NCI-H2196 (cell line): ENCODE measurements around the gene OR4F15.

Source experiments
- DNase-seq: peaks from one replicate; lab custom pipeline; 2025; ENCODE audit not compliant: unreplicated experiment; lab: John Stamatoyannopoulos, UW

Gene OR4F15

GRCh38 chr15:101803676-101804075 lies 8.3 kb upstream of the OR4F15 start:
- no peak for DNase-seq

DNA sequence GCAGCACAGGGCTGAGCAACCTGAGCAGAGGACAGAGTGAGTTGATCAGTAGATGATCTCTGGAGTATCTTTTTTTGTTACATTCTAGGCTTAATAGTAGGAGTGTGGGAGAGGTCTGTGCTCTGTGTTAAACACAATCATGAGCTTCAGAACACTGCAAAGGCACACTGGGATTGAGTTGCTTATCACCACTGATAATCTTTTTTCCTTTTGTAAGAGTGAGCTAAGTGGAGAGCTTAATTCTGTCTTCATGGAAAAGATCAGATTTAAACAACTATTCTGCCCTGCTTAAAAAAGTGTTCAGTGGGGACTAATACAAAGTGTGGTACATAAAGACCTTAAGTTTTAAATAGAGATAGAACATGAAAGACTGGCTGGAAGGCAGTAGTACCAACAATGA lies 7.6 kb upstream of the OR4F15 start:
- no peak for DNase-seq

GRCh38 chr15:101804941-101805340 lies 7.1 kb upstream of the OR4F15 start:
- no peak for DNase-seq

DNA sequence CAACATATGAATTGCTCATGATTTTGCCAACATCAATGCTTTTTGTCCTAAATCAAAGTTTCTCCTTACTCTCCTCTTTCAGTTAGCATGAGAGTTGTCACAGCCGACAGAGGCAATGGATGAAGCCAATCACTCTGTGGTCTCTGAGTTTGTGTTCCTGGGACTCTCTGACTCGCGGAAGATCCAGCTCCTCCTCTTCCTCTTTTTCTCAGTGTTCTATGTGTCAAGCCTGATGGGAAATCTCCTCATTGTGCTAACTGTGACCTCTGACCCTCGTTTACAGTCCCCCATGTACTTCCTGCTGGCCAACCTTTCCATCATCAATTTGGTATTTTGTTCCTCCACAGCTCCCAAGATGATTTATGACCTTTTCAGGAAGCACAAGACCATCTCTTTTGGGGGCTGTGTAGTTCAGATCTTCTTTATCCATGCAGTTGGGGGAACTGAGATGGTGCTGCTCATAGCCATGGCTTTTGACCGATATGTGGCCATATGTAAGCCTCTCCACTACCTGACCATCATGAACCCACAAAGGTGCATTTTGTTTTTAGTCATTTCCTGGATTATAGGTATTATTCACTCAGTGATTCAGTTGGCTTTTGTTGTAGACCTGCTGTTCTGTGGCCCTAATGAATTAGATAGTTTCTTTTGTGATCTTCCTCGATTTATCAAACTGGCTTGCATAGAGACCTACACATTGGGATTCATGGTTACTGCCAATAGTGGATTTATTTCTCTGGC lies 6.2 kb upstream of the OR4F15 start:
- DNase-seq: no peak

- no peak for DNase-seq
Observed at GRCh38 chr15:101807345-101807945, 4.6 kb upstream of the OR4F15 start.

DNA sequence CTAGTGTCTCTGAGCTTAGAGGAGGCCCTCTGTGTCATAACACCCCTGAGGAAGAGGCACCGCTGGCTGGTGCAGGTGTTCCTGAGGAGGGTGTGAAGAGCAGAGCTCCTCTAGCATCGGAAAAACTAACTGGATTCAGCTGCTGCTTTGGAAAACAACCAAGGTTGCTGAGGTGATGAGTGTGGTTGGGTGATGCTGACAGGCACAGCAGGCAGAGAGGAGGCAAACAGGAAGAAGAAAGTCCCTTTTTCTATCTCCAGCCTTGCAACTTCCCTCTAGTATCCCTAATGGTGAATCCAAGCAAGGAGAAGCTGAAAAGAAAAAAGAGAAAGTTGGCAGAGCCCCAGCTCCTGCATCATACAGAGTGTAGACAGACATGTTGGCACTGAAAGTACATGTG lies 3.8 kb upstream of the OR4F15 start:
- peak; percentile 42 for DNase-seq

GRCh38 chr15:101810456-101810855 lies 1.5 kb upstream of the OR4F15 start:
- DNase-seq: no peak

DNA sequence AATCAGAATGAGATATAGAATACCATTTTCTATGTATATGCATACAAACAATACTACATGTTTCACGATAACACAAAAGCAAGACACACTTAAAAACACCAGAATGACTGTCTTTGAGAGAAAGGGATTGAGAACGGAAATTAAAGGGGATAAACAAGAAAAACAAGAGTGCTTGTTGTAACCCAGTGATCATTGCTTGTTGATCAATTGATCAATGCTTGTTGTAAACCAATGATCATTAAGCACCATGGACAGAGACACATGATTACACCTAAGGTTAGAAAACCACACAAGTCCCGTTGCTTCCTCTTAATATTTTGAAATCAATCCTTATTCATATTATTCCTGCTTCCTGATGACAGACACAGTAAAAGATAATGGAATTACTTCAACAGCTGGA lies 1.1 kb upstream of the OR4F15 start:
- no peak for DNase-seq

- no peak for DNase-seq
Observed at GRCh38 chr15:101813803-101814534, 2.0 kb downstream of the OR4F15 start.

DNA sequence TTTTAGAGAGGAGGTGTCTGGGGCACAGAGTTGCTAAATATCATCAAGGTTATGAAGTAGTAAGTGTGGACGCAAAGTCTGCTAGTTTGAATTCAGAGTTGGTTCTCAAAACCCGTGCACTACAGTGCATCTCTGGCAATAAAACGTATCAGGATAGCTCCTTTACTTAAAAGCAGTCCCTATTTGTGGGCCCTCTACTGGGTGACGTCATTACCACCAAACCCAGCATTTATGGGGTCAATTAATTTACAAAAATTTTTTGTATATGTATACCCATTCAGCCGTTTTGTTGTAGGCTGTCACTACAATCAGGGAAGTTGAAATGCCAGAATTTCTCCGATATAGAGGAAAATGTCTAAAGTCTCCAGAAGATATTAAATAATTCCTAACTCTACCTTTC lies 8.8 kb downstream of the OR4F15 start:
- no peak for DNase-seq

- DNase-seq: no peak
Observed at GRCh38 chr15:101827257-101827656, 15.3 kb downstream of the OR4F15 start.

DNA sequence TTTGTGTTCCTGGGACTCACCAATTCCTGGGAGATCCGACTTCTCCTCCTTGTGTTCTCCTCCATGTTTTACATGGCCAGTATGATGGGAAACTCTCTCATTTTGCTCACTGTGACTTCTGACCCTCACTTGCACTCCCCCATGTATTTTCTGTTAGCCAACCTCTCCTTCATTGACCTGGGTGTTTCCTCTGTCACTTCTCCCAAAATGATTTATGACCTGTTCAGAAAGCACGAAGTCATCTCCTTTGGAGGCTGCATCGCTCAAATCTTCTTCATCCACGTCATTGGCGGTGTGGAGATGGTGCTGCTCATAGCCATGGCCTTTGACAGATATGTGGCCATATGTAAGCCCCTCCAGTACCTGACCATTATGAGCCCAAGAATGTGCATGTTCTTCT lies 16.8 kb downstream of the OR4F15 start:
- DNase-seq: no peak

DNA sequence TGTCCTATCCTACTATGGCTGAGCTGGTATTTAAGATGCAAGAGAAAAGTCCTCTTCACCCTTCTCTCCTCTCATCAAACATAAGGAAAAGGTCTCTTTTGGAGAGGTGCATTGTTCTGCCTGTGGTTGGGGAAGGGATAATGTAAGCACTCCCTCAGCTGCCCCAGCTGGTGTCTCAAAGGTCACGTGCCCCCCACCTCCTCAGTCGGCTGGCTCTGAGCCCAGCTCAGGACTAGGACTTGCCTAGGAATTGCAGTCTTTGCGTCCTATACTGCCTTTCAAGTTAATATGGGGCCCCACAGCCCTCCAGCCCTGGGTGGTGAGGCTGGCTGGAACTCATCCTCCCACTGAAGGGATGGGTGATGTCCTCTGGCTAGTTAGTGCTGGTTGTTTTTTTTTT lies 29.7 kb downstream of the OR4F15 start:
- no peak for DNase-seq

- DNase-seq: no peak
Observed at GRCh38 chr15:101844916-101845315, 32.9 kb downstream of the OR4F15 start.

DNA sequence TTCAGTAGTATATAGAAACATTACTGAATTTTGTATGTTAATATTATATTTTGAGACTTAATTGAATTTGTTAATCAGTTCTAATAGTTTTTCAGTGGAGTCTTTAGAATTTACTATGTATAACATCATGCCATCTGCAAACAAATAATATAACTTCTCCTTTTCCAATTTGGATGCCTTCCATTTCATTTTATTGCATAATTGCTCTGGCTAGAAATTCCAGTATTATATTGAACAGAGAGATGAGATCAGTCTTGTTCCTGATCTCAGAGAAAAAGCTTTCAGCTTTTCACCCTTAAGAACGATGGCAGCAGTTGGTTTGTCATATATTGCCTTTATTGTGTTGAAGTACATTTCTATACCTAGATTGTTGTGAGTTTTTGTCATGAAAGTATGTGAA lies 40.4 kb downstream of the OR4F15 start:
- DNase-seq: no peak
